OCI-LY3 (cell line): Measurements from ENCODE around the gene B3GLCT.

Source experiments
- H2AFZ ChIP-seq: fragments of 200-600, 300-600 bp; shearing (Covaris generic); 2 replicates; pipeline ENCODE4 v1.6.0; 2014; ENCODE audit warnings: antibody characterized with exemption, low read depth, low read length
- H3K27ac ChIP-seq: fragments of 200-600, 300-600 bp; sonication (generic); 2 replicates; pipeline ENCODE4 v1.5.1; 2014; ENCODE audit warnings: mild to moderate bottlenecking, low read length, moderate library complexity, mixed read lengths
- H3K27me3 ChIP-seq: fragments of 200-600, 300-600 bp; sonication (generic); 2 replicates; pipeline ENCODE4 v1.6.1; 2014; ENCODE audit warnings: low read depth, low read length, mixed read lengths
- H3K36me3 ChIP-seq: fragments of 200-600, 300-600 bp; sonication (generic); replicated peaks from 2 replicates; pipeline ENCODE3; 2014; ENCODE audit warnings: low read depth, low read length, mixed read lengths
- H3K4me1 ChIP-seq: fragments of 300-600, 200-600 bp; sonication (generic); 2 replicates; pipeline ENCODE4 v1.6.1; 2014; ENCODE audit warnings: low read length, mixed read lengths
- H3K4me2 ChIP-seq: fragments of 200-600, 300-600 bp; sonication (generic); 2 replicates; pipeline ENCODE4 v1.6.1; 2014; ENCODE audit warnings: low read length, mixed read lengths
- H3K4me3 ChIP-seq: fragments of 300-600, 200-600 bp; sonication (generic); 2 replicates; pipeline ENCODE4 v1.5.1; 2014; ENCODE audit warnings: antibody characterized with exemption, mild to moderate bottlenecking, low read length, moderate library complexity
- H3K79me2 ChIP-seq: fragments of 300-600, 200-600 bp; shearing (Covaris generic); 2 replicates; pipeline ENCODE4 v1.6.1; 2014; ENCODE audit warnings: mild to moderate bottlenecking, low read length, mixed read lengths
- H3K9ac ChIP-seq: fragments of 300-600, 200-600 bp; shearing (Covaris generic); 2 replicates; pipeline ENCODE4 v1.6.0; 2014; ENCODE audit warnings: mild to moderate bottlenecking, low read length, moderate library complexity
- H3K9me3 ChIP-seq: fragments of 200-600, 300-600 bp; shearing (Covaris generic); 2 replicates; pipeline ENCODE4 v1.6.1; 2014; ENCODE audit warnings: low read length, mixed read lengths; ENCODE audit not compliant: insufficient read depth
- H4K20me1 ChIP-seq: fragments of 200-600, 300-600 bp; sonication (generic); 2 replicates; pipeline ENCODE4 v1.6.1; 2016; ENCODE audit warnings: low read length, mixed read lengths; ENCODE audit not compliant: insufficient read depth
- CTCF ChIP-seq: fragments of 200-600, 300-600 bp; sonication (generic); IDR thresholded peaks from 2 replicates; pipeline ENCODE4 v1.5.1; 2014; ENCODE audit warnings: antibody characterized with exemption, low read length, low read depth
- EZH2phosphoT487 ChIP-seq: fragments of 200-600 bp; shearing (Covaris generic); IDR thresholded peaks from 2 replicates; pipeline ENCODE4 v1.6.1; 2018; ENCODE audit warnings: antibody characterized with exemption, mixed run types, low read depth

Gene B3GLCT

GRCh38 chr13:31310356-31310755 lies 110.6 kb downstream of the B3GLCT start:
- Histone ChIP-seq H3K27ac (no peak overlapping the region), H3K27me3 (no peaks in the 10 kb centered on the region), H3K9ac (no peak overlapping the region), H3K79me2 (no peaks in the 10 kb centered on the region), H3K4me2 (no peak overlapping the region), H3K36me3 (no peaks in the 10 kb centered on the region), H4K20me1 (no peaks in the 10 kb centered on the region), H3K9me3 (peaks cover 12% of the 10 kb centered on the region; the same call in 1 of the 2 replicates), H3K4me3 (no peak overlapping the region), H3K4me1 (no peaks in the 10 kb centered on the region), H2AFZ (no peak overlapping the region)
- no peak for TF ChIP-seq EZH2phosphoT487
- no peak for TF ChIP-seq CTCF

GRCh38 chr13:31310786-31311185 lies 111.0 kb downstream of the B3GLCT start:
- H3K4me3 ChIP-seq = no peak overlapping the region
- no peak overlapping the region for H2AFZ ChIP-seq
- H3K4me2 ChIP-seq = no peak overlapping the region
- H3K27me3 ChIP-seq = no peaks in the 10 kb centered on the region
- H4K20me1 ChIP-seq = no peaks in the 10 kb centered on the region
- no peaks in the 10 kb centered on the region for H3K36me3 ChIP-seq
- no peaks in the 10 kb centered on the region for H3K4me1 ChIP-seq
- no peak overlapping the region for H3K9ac ChIP-seq
- no peak overlapping the region for H3K27ac ChIP-seq
- TF ChIP-seq EZH2phosphoT487 = no peak
- peaks cover 12% of the 10 kb centered on the region; the same call in 1 of the 2 replicates for H3K9me3 ChIP-seq
- no peaks in the 10 kb centered on the region for H3K79me2 ChIP-seq

GRCh38 chr13:31311921-31312320 lies 112.1 kb downstream of the B3GLCT start:
- no peak overlapping the region for H3K4me3 ChIP-seq
- H3K9me3 ChIP-seq = peaks cover 17% of the 10 kb centered on the region
- no peak overlapping the region for H3K4me2 ChIP-seq
- no peaks in the 10 kb centered on the region for H3K4me1 ChIP-seq
- no peaks in the 10 kb centered on the region for H3K79me2 ChIP-seq
- H2AFZ ChIP-seq = no peak overlapping the region
- no peaks in the 10 kb centered on the region for H4K20me1 ChIP-seq
- no peaks in the 10 kb centered on the region for H3K36me3 ChIP-seq
- H3K9ac ChIP-seq = no peak overlapping the region
- TF ChIP-seq EZH2phosphoT487 (no peak), CTCF (no peak)
- no peaks in the 10 kb centered on the region for H3K27me3 ChIP-seq
- H3K27ac ChIP-seq = no peak overlapping the region

GRCh38 chr13:31314961-31315360 lies 115.2 kb downstream of the B3GLCT start:
- H3K4me2 ChIP-seq = no peak overlapping the region
- no peak for TF ChIP-seq CTCF
- no peaks in the 10 kb centered on the region for H3K27me3 ChIP-seq
- peaks cover 14% of the 10 kb centered on the region for H3K9me3 ChIP-seq
- H2AFZ ChIP-seq = no peak overlapping the region
- H3K36me3 ChIP-seq = peaks cover 5% of the 10 kb centered on the region
- no peaks in the 10 kb centered on the region for H3K79me2 ChIP-seq
- H3K4me3 ChIP-seq = no peak overlapping the region
- no peaks in the 10 kb centered on the region for H3K4me1 ChIP-seq
- no peak overlapping the region for H3K27ac ChIP-seq
- H4K20me1 ChIP-seq = no peaks in the 10 kb centered on the region
- H3K9ac ChIP-seq = no peak overlapping the region

GRCh38 chr13:31320946-31321345 lies 121.2 kb downstream of the B3GLCT start:
- H3K4me1 ChIP-seq = no peaks in the 10 kb centered on the region
- no peak overlapping the region for H3K4me2 ChIP-seq
- no peak overlapping the region for H3K27ac ChIP-seq
- no peak overlapping the region for H2AFZ ChIP-seq
- TF ChIP-seq CTCF = no peak
- TF ChIP-seq EZH2phosphoT487 = no peak
- no peaks in the 10 kb centered on the region for H4K20me1 ChIP-seq
- H3K4me3 ChIP-seq = no peak overlapping the region
- H3K36me3 ChIP-seq = peaks cover 5% of the 10 kb centered on the region
- H3K79me2 ChIP-seq = no peaks in the 10 kb centered on the region
- H3K9me3 ChIP-seq = peaks cover 10% of the 10 kb centered on the region; the same call in 1 of the 2 replicates
- no peak overlapping the region for H3K9ac ChIP-seq
- H3K27me3 ChIP-seq = no peaks in the 10 kb centered on the region
